GM21526 (cell line): ENCODE measurements around the gene HTT.

Experiments used
- ATAC-seq: cut with Tn5 transposase; IDR thresholded peaks from one replicate; pipeline ENCODE4 v1.9.1; 2021; ENCODE audit warnings: moderate library complexity; ENCODE audit not compliant: unreplicated experiment, low FRiP score

HTT gene

GRCh38 chr4:3245676-3246075 is 171.2 kb downstream of the HTT start:
- no peak for ATAC-seq

- no peak for ATAC-seq
These were observed 172.2 kb downstream of the HTT start for GRCh38 chr4:3246458-3247398.

GRCh38 chr4:3247399-3248177 is 173.1 kb downstream of the HTT start:
- ATAC-seq = no peak

- no peak for ATAC-seq
These were observed 173.6 kb downstream of the HTT start for GRCh38 chr4:3248178-3248480.

GRCh38 chr4:3248811-3249661 is 174.6 kb downstream of the HTT start, which contains the start of gene MSANTD1:
Gene MSANTD1 (plus strand): TSS chr4:3249159. CDS start chr4:3249223, 64 bp downstream.
- no peak for ATAC-seq

GRCh38 chr4:3249711-3250437 is 175.4 kb downstream of the HTT start:
- no peak for ATAC-seq

GRCh38 chr4:3250438-3250955 is 176.0 kb downstream of the HTT start:
- no peak for ATAC-seq

- ATAC-seq = no peak
These were observed 176.6 kb downstream of the HTT start for GRCh38 chr4:3250956-3251690.

GRCh38 chr4:3251691-3252479 is 177.4 kb downstream of the HTT start:
- ATAC-seq = no peak

GRCh38 chr4:3252480-3252828 is 178.0 kb downstream of the HTT start:
- no peak for ATAC-seq

GRCh38 chr4:3252831-3253641 is 178.6 kb downstream of the HTT start:
- ATAC-seq = no peak

GRCh38 chr4:3253808-3254207 is 179.3 kb downstream of the HTT start:
- ATAC-seq = no peak

- ATAC-seq = no peak
These were observed 180.0 kb downstream of the HTT start for GRCh38 chr4:3254302-3255131.

- ATAC-seq = no peak
These were observed 181.2 kb downstream of the HTT start for GRCh38 chr4:3255611-3256186.

GRCh38 chr4:3256230-3257102 is 182.0 kb downstream of the HTT start:
- no peak for ATAC-seq
